SK-N-SH (cell line): ENCODE data around the gene PLEKHG2. TPM values are rescaled to one million over a fixed set of nuclear protein-coding genes. Genes with fewer than 3 reads are reported as not detected.

Experiments used
- EP300 ChIP-seq, 2 experiments: IDR thresholded peaks; 2 replicates each; pipeline versions ENCODE4 v1.4.0 to v1.6.1; 2012; ENCODE audit warnings: borderline replicate concordance in 1 of 2, low read depth in 1 of 2, low read length in 1 of 2
- polyA plus RNA-seq, 3 experiments: library from polyadenylated mRNA; depleted of rRNA; stranded (reverse); fragments of >200 nt; gene quantifications; 2 replicates each; pipeline ENCODE4 v1.2.3, GENCODE V29; 2012
- small RNA-seq, 7 experiments: library from RNA; depleted of rRNA; stranded (forward); fragments of <200 nt; gene quantifications; one replicate each; pipeline ENCODE3, GENCODE V24; 2012
- TF ChIP-seq, protein P1 (sequence below): IDR thresholded peaks from 2 replicates; pipeline ENCODE4 v1.6.1; 2012; ENCODE audit warnings: mild to moderate bottlenecking, low read depth, low read length, moderate library complexity

PLEKHG2 gene
- polyA plus RNA-seq, 1 of the 3 experiments (the other 2 are of a cell fraction), result 13.6 TPM

- TF ChIP-seq, protein P1, sequence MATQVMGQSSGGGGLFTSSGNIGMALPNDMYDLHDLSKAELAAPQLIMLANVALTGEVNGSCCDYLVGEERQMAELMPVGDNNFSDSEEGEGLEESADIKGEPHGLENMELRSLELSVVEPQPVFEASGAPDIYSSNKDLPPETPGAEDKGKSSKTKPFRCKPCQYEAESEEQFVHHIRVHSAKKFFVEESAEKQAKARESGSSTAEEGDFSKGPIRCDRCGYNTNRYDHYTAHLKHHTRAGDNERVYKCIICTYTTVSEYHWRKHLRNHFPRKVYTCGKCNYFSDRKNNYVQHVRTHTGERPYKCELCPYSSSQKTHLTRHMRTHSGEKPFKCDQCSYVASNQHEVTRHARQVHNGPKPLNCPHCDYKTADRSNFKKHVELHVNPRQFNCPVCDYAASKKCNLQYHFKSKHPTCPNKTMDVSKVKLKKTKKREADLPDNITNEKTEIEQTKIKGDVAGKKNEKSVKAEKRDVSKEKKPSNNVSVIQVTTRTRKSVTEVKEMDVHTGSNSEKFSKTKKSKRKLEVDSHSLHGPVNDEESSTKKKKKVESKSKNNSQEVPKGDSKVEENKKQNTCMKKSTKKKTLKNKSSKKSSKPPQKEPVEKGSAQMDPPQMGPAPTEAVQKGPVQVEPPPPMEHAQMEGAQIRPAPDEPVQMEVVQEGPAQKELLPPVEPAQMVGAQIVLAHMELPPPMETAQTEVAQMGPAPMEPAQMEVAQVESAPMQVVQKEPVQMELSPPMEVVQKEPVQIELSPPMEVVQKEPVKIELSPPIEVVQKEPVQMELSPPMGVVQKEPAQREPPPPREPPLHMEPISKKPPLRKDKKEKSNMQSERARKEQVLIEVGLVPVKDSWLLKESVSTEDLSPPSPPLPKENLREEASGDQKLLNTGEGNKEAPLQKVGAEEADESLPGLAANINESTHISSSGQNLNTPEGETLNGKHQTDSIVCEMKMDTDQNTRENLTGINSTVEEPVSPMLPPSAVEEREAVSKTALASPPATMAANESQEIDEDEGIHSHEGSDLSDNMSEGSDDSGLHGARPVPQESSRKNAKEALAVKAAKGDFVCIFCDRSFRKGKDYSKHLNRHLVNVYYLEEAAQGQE, result no peak
- no peak for TF ChIP-seq EP300 (IDR thresholded peaks at IDR 0.05; ENCODE audit: borderline replicate concordance in 1 of 2, low read depth in 1 of 2, low read length in 1 of 2)
These were observed 63.3 kb downstream of the PLEKHG2 start (continued) for GRCh38 chr19:39475748-39476147.

Small RNA genes lying within 50 kb of the gene (small RNA-seq; reads per million reads assigned to genes)
- gene MIR4530 (0 reads per million in 7 experiments), gene RN7SL566P (0 reads per million in 7 experiments)

Other genes starting within 250 kb of the PLEKHG2 start
- 0.05 TPM in 1 of 2 replicates, not detected in the other for gene NCCRP1, start 215.7 kb upstream of the PLEKHG2 start, polyA plus RNA-seq (2012; rRNA removed)
- gene SYCN, start 208.4 kb upstream of the PLEKHG2 start, polyA plus RNA-seq (2012; rRNA removed), result not detected in 2 replicates
- not detected in 2 replicates for gene IFNL3, start 167.7 kb upstream of the PLEKHG2 start, polyA plus RNA-seq (2012; rRNA removed)
- not detected in 2 replicates for gene IFNL4, start 163.8 kb upstream of the PLEKHG2 start, polyA plus RNA-seq (2012; rRNA removed)
- gene IFNL2, start 144.3 kb upstream of the PLEKHG2 start, polyA plus RNA-seq (2012; rRNA removed), result not detected in 2 replicates
- gene IFNL1, start 116.3 kb upstream of the PLEKHG2 start, polyA plus RNA-seq (2012; rRNA removed), result not detected in 2 replicates
- 0.80 and 2.7 TPM in 2 replicates for gene LRFN1, start 91.8 kb upstream of the PLEKHG2 start, polyA plus RNA-seq (2012; rRNA removed)
- 0.21 TPM in 1 of 2 replicates, not detected in the other for gene GMFG, start 76.6 kb upstream of the PLEKHG2 start, polyA plus RNA-seq (2012; rRNA removed)
- 62.2 and 83.0 TPM in 2 replicates for gene SAMD4B, start 70.2 kb upstream of the PLEKHG2 start, polyA plus RNA-seq (2012; rRNA removed)
- gene PAF1, start 21.6 kb upstream of the PLEKHG2 start, polyA plus RNA-seq (2012; rRNA removed), result 57.6 and 65.3 TPM in 2 replicates
- gene MED29, start 21.3 kb upstream of the PLEKHG2 start, polyA plus RNA-seq (2012; rRNA removed), result 32.0 and 33.1 TPM in 2 replicates
- 19.7 and 49.3 TPM in 2 replicates for gene ZFP36, start 5.8 kb upstream of the PLEKHG2 start, polyA plus RNA-seq (2012; rRNA removed)
- gene RPS16, start 23.3 kb downstream of the PLEKHG2 start, polyA plus RNA-seq (2012; rRNA removed), result 5,038 and 7,541 TPM in 2 replicates
- 115 and 137 TPM in 2 replicates for gene SUPT5H, start 32.9 kb downstream of the PLEKHG2 start, polyA plus RNA-seq (2012; rRNA removed)
- gene TIMM50, start 68.2 kb downstream of the PLEKHG2 start, polyA plus RNA-seq (2012; rRNA removed), result 83.8 and 98.1 TPM in 2 replicates
- 4.7 and 4.8 TPM in 2 replicates for gene DLL3, start 86.3 kb downstream of the PLEKHG2 start, polyA plus RNA-seq (2012; rRNA removed)
- gene SELENOV, start 102.5 kb downstream of the PLEKHG2 start, polyA plus RNA-seq (2012; rRNA removed), result 0.08 and 0.11 TPM in 2 replicates
- 5.4 and 6.5 TPM in 2 replicates for gene EID2B, start 120.2 kb downstream of the PLEKHG2 start, polyA plus RNA-seq (2012; rRNA removed)
- 13.9 and 14.1 TPM in 2 replicates for gene EID2, start 127.5 kb downstream of the PLEKHG2 start, polyA plus RNA-seq (2012; rRNA removed)
- gene LGALS13, start 189.9 kb downstream of the PLEKHG2 start, polyA plus RNA-seq (2012; rRNA removed), result not detected in 2 replicates
- not detected in 2 replicates for gene LGALS16, start 243.2 kb downstream of the PLEKHG2 start, polyA plus RNA-seq (2012; rRNA removed)